ENCODE measurements around the gene RCAN2. TPM values are rescaled to one million over a fixed set of nuclear protein-coding genes. Genes with fewer than 3 reads are reported as not detected.

Gene RCAN2
- total and polyA plus RNA-seq, 10 donors: 2.4 to 15.7 (median 7.2) TPM

- Histone ChIP-seq H3K27me3 (replicated peaks in 1 of 7) (peaks cover 0 to 7% (median 0%) of the 10 kb centered on the region in 7 donors), H3K36me3 (no peaks in the 10 kb centered on the region), H3K27ac (no peak overlapping the region), H3K9me3 (peaks cover 0 to 13% (median 7%) of the 10 kb centered on the region in 8 donors), H3K4me3 (no peak overlapping the region), H3K4me1 (no peaks in the 10 kb centered on the region)
- DNase-seq: no peak
- TF ChIP-seq POLR2AphosphoS5 (IDR thresholded peaks at IDR 0.05) (no peak), POLR2A (IDR thresholded peaks at IDR 0.05) (no peak), CTCF (IDR thresholded peaks at IDR 0.05 in 8 of 11, conservative IDR thresholded peaks at IDR 0.05 in 3 of 11) (no peak)
- WGBS, 5 donors: 28 to 44% (median 30%) methylated on average over 1 of the region's 1 CpG
- intact Hi-C loops (cut with DNase I; ENCODE audit: low total_unique reads): no loop called here
These were observed 50.6 kb downstream of the RCAN2 start for GRCh38 chr6:46440641-46441040.

GRCh38 chr6:46440141-46440540 is 51.1 kb downstream of the RCAN2 start:
- DNase-seq: no peak
- Histone ChIP-seq H3K27me3 (replicated peaks in 1 of 7) (peaks cover 0 to 7% (median 0%) of the 10 kb centered on the region in 7 donors), H3K4me1 (no peaks in the 10 kb centered on the region), H3K9me3 (peaks cover 0 to 8% (median 2%) of the 10 kb centered on the region in 8 donors), H3K4me3 (no peak overlapping the region), H3K36me3 (no peaks in the 10 kb centered on the region), H3K27ac (no peak overlapping the region)
- no peak for TF ChIP-seq POLR2AphosphoS5 (IDR thresholded peaks at IDR 0.05)
- no peak for TF ChIP-seq POLR2A (IDR thresholded peaks at IDR 0.05)
- no peak for TF ChIP-seq CTCF (IDR thresholded peaks at IDR 0.05 in 8 of 11, conservative IDR thresholded peaks at IDR 0.05 in 3 of 11)
- 67 to 77% (median 72%) methylated on average over 2 of the region's 2 CpGs for WGBS, 5 donors
- intact Hi-C loops (cut with DNase I; ENCODE audit: low total_unique reads): no loop called here

GRCh38 chr6:46438245-46438644 is 53.0 kb downstream of the RCAN2 start:
- Histone ChIP-seq H3K9me3 (no peaks in the 10 kb centered on the region), H3K27me3 (replicated peaks in 1 of 7) (no peaks in the 10 kb centered on the region), H3K4me3 (no peak overlapping the region), H3K4me1 (no peaks in the 10 kb centered on the region), H3K27ac (no peak overlapping the region), H3K36me3 (no peaks in the 10 kb centered on the region)
- TF ChIP-seq CTCF (IDR thresholded peaks at IDR 0.05 in 8 of 11, conservative IDR thresholded peaks at IDR 0.05 in 3 of 11) (no peak), POLR2A (IDR thresholded peaks at IDR 0.05) (no peak), POLR2AphosphoS5 (IDR thresholded peaks at IDR 0.05) (no peak)
- intact Hi-C loops (cut with DNase I; ENCODE audit: low total_unique reads): no loop called here
- WGBS, 5 donors: 78 to 98% (median 90%) methylated on average over 4 of the region's 4 CpGs
- no peak for DNase-seq

GRCh38 chr6:46437671-46438221 is 53.5 kb downstream of the RCAN2 start:
- intact Hi-C loops (cut with DNase I; ENCODE audit: low total_unique reads): no loop called here
- no peak for TF ChIP-seq POLR2AphosphoS5 (IDR thresholded peaks at IDR 0.05)
- TF ChIP-seq POLR2A (IDR thresholded peaks at IDR 0.05): no peak
- no peak for TF ChIP-seq CTCF (IDR thresholded peaks at IDR 0.05 in 8 of 11, conservative IDR thresholded peaks at IDR 0.05 in 3 of 11)
- H3K4me1 ChIP-seq: no peaks in the 10 kb centered on the region
- H3K36me3 ChIP-seq: no peaks in the 10 kb centered on the region
- DNase-seq: no peak
- no peak overlapping the region for H3K4me3 ChIP-seq
- no peaks in the 10 kb centered on the region for H3K27me3 ChIP-seq (replicated peaks in 1 of 7)
- no peak overlapping the region for H3K27ac ChIP-seq
- no peaks in the 10 kb centered on the region for H3K9me3 ChIP-seq
